Activated CD4-positive, alpha-beta T cell treated with anti-CD3 and anti-CD28 coated beads, Interleukin-2, amount 50 U/mL, for 24 hours (primary cell): ENCODE measurements around the gene FAM163A.
A peak's percentile ranks its signal among the peaks of the same experiment; 100 is the strongest.
"Not testable (repeated sequence)": the region's sequence is repeated elsewhere in the genome, so short reads cannot be mapped to it uniquely, and the experiment has no call there.

Experiments
- DNase-seq, 2 donors: peaks; one replicate each; pipeline ENCODE4 v3.0.0-alpha.2; 2020; ENCODE audit warnings: low read depth in 1 of 2, low spot score in 1 of 2

FAM163A gene

DNA sequence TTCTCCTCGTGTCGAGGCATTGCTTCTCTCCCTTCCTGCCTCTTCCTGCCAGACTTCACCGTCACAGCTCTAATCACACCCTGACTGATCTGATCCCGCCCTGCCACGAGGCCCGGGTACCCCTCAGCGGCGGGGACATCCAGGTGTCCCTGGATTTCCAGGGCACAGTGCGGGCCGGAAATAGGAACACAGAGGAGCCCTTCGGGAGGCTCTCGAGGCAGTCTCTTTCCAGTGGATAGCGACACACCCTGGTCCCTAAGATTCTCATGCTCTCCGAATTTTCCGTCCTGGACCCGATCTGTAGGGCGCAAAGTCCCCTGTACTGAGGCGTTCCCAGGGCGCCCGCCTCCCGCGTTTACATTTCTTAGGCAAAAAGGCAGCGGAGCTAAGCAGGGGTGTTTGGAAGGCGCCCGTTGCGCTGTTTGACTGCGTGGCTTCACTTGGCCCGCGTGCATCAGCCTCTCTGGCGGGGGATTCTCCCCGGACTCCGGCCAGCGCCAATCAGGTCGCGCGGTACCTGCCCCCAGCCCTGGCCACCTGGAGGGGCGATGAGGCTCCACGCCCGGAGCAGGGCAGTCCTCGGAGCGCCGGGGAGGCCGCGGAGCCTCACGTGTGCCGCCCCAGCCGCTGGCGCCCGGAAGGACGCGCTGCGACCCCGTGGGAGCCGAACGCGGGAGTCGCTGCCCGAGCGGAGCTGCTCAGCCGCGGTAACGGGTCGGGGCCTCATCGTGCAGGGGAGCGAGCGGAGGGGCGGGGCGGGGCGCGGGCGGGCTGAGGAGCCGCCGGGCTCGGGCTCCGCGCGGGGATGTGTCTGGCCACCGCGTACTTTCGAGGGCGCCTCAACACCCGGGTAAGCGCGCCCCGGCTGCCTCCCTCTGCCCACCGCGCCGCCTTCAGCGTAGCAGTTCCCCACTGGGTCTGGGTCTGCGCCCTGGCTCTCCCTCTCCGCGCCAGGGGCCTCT lies at the start of gene FAM163A:
Gene FAM163A, plus strand, starts transcription at position 575 of the 962 bp plus-strand sequence. CDS start 69,807 bp downstream, outside the sequence.
- no peak for DNase-seq

DNA sequence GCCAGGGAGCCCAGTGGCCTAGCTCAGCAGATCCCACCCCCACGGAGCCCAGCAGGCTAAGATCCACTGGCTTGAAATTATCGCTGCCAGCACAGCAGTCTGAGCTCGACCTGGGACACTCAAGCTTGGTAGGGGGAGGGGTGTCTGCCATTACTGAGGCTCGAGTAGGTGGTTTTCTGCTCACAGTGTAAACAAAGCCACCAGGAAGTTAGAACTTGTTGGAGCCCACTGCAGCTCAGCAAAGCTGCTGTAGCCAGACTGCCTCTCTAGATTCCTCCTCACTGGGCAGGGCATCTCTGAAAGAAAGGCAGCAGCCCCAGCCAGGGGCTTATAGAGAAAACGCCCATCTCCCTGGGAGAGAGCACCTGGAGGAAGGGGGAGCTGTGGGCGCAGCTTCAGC lies 48.6 kb upstream of the FAM163A start:
- DNase-seq = not testable (repeated sequence)

DNA sequence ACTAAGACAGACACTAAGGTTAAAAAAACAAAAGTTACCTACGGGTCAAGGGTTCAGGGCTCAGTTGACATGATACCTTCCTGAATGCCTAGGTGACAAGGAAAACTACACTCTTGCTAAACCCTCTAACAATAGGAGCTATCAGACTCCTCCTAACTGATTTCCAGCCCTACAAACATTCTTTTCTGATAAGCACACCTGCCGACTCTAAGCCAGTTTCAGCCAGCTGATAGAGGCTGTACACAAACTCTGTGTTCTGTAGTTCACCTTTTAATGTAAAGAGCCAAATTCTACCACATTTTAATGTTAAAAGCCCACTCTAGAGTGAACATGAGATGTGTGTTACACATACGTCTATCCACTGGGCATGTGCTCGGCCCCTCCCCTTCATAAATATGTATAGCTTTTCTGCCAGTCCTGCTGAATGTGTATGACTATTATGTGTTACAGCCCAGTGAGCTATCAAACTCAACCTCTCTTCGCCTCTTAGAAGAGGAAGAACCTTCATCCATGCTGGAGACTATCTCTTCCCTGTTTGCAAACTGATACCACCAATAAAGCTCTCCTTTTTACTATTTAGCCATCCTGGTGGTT lies 40.0 kb upstream of the FAM163A start:
- no peak for DNase-seq

DNA sequence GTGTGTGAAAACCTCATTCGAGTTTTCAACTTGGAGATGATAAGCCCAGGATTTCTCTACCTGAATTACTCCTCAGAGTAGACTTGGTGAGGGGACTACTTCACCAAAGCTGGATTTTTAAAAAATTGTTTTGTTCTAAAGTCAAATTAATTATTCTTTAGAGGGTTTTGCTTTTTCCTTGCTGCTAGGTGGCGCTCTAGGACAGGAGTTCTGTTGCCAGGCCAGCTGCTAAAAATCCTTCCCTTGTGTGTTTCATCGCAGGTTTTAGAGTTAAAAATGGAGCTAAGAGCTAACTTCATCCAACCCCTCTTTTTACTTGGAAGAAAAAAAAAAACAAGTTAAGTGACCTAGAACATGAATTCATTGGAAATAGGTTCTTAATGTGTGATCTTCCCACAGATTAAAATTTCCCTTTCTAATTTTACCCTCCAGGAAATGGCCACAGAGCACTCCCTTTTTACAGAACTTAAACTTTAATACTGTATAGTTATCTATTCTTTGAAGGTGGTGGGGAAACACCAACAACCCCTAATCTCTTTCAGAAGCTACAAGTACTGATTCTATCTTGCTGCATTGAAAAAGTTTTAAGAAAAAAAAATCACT lies 36.7 kb upstream of the FAM163A start:
- peak in 1 of 2 donors; percentile 33 for DNase-seq

DNA sequence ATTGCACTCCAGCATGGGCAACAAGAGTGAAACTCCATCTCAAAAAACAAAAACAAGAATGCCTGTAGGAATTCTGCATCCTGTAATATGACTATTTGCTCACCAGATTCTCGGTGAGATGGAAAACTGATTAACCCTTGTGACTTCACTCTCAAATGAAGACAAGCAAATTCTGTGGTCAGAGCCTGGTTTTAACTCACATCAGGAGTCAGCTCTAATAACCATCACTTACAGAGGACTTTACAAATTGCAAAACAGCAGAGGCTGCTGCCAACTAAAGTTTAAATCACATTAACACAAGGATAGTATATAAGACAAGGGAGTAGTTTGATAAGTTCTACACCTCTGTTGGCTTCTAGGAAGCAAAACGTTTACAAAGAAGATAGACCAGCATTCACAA lies 35.7 kb upstream of the FAM163A start:
- no peak for DNase-seq

GRCh38 chr1:179708434-179709195 lies 34.5 kb upstream of the FAM163A start:
- no peak for DNase-seq

- peak in 1 of 2 donors; percentile 2 for DNase-seq
Observed at GRCh38 chr1:179709841-179710329, 33.2 kb upstream of the FAM163A start.

DNA sequence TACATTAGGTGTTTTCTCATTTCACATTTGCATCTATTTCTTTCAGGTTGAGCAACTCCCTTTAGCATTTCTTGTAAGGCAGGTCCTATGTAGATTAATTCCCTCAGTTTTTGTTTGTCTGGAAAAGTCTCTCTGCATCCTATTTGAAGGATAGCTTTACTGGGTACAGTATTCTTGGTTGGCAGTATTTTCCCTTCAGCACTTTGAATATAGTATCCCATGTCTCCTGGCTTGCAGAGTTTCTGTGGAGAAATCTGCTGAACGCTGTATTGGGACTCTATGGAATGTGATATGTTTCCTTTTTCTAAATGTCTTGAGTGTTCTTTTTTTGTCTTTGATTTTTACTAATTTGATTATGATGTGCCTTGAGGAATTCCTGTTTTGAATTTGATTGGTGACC lies 28.9 kb upstream of the FAM163A start:
- DNase-seq = no peak

GRCh38 chr1:179714623-179715022 lies 28.5 kb upstream of the FAM163A start:
- DNase-seq = no peak

GRCh38 chr1:179719272-179719671 lies 23.8 kb upstream of the FAM163A start:
- no peak for DNase-seq

- no peak for DNase-seq
Observed at GRCh38 chr1:179728271-179728670, 14.8 kb upstream of the FAM163A start.

GRCh38 chr1:179729881-179730280 lies 13.2 kb upstream of the FAM163A start:
- no peak for DNase-seq

DNA sequence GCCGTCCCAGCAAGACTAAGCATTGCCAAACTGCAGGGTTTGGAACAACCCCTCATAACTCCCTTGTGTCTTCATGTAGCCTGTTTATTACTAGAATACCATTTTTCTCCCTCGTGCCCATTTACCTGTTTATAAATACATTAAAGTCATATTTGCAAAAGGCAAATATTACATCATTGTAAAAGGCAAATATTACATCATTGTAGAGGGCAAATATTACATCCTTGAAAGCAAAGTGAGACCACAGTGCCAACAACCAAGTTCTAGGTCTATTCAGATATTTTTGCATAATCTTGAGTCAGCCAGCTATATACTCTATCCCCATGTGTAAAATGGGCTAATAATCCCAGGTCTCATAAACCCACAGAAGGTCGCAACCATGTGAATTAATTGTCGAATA lies 11.4 kb upstream of the FAM163A start:
- no peak for DNase-seq

GRCh38 chr1:179742291-179742690 lies 800 bp upstream of the FAM163A start:
- no peak for DNase-seq

- no peak for DNase-seq
Observed at GRCh38 chr1:179743679-179744400, 749 bp downstream of the FAM163A start.

DNA sequence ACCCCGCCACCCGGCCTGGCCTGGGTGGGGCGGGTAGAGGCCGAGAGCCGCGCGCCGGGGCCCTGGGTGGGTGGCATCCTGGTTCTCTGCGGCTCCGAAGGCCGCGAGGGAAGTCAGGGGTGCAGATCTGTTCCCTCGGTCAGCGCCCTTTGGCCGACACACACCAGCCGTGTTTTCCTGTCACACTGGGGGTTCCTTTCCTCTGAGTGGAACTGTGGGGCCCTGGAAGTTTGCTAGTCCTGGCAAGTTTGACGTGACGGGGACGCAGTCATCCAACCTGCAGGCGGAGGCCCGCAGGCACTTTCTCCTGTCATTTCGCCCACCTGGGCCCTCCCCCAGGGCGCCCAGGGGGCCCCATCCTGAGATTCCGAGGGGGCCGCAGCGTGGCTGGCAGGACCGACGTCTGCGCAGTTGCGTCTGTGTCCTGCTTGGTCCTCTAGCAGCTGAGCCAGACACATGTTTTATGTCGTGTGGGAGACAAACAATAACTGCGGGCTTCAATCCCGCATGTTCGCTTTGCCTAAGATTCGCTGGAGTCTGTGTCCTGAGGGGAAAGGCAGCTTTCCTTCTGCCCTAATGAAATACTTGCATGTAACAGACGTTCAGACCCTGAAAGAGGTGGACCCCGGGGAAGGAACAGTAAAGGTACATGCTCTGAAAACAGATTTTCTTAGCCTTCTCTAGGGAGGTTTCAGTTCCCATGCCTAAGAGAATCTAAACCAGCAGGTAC lies 1.5 kb downstream of the FAM163A start:
- DNase-seq = no peak

GRCh38 chr1:179745131-179745611 lies 2.1 kb downstream of the FAM163A start:
- no peak for DNase-seq

DNA sequence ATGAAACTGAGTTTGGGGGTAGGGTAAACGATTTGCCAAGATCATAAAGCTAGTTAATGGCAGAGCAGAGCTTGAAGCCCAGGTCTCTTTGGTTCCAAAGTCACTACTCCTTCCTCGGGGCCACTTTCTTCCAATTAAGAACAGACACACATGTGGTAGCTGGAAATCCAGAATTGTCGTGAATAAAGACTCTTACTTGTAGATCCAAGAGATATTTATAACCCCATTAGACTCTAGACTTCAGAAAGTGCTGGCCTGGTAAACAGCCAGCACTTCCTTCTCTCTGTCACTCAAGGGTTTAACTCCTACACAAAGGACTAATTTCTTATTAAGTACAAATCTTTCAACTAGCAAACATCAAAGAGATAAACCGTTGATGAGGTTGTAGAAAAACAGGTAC lies 2.7 kb downstream of the FAM163A start:
- no peak for DNase-seq

DNA sequence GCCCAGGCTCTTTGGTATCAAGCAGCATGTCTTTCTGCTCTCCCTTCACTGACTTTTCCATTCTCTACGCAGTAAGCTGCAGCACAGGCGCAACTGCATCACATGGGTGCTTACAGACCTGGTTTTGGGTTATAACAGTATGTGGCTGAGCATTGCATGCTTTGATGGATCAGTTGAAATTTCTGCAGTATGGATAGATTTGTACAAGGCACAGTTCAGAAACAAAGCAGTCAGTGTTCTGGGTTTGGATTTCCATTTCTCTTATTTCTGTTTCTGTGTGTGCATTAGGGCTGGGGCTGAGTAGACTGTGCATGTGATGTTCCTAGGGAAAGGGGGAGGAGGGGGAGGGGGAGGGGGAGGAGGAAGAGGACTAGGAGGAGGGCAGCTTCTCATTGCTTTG lies 4.5 kb downstream of the FAM163A start:
- no peak for DNase-seq

- DNase-seq = no peak
Observed at GRCh38 chr1:179748772-179749171, 5.7 kb downstream of the FAM163A start.
